GM18499 (cell line): Measurements from ENCODE around the gene UFSP2.
"Not testable (repeated sequence)": the region's sequence is repeated elsewhere in the genome, so short reads cannot be mapped to it uniquely, and the experiment has no call there.

Source experiments
- ATAC-seq: cut with Tn5 transposase; IDR thresholded peaks from one replicate; pipeline ENCODE4 v1.9.1; 2021; ENCODE audit warnings: moderate number of reproducible peaks; ENCODE audit not compliant: insufficient read depth, unreplicated experiment

UFSP2 gene

GRCh38 chr4:185387957-185388356 is 37.8 kb downstream of the UFSP2 start:
- ATAC-seq = no peak

GRCh38 chr4:185384930-185385331 is 40.8 kb downstream of the UFSP2 start:
- ATAC-seq = no peak

- ATAC-seq = no peak
Measured at GRCh38 chr4:185384061-185384460, 41.7 kb downstream of the UFSP2 start.

GRCh38 chr4:185383451-185383850 is 42.3 kb downstream of the UFSP2 start:
- no peak for ATAC-seq

GRCh38 chr4:185382754-185383153 is 43.0 kb downstream of the UFSP2 start:
- ATAC-seq = no peak

GRCh38 chr4:185381288-185382196 is 44.2 kb downstream of the UFSP2 start:
- no peak for ATAC-seq

GRCh38 chr4:185380320-185380719 is 45.4 kb downstream of the UFSP2 start:
- ATAC-seq = no peak

- ATAC-seq = no peak
Measured at GRCh38 chr4:185379326-185380295, 46.2 kb downstream of the UFSP2 start.

GRCh38 chr4:185378264-185378663 is 47.5 kb downstream of the UFSP2 start:
- no peak for ATAC-seq

- ATAC-seq = no peak
Measured at GRCh38 chr4:185374573-185374972, 51.2 kb downstream of the UFSP2 start.

- no peak for ATAC-seq
Measured at GRCh38 chr4:185374027-185374426, 51.7 kb downstream of the UFSP2 start.

GRCh38 chr4:185371702-185372101 is 54.1 kb downstream of the UFSP2 start:
- ATAC-seq = no peak

GRCh38 chr4:185370268-185370949 is 55.4 kb downstream of the UFSP2 start:
- no peak for ATAC-seq

- no peak for ATAC-seq
Measured at GRCh38 chr4:185369731-185370130, 56.0 kb downstream of the UFSP2 start.

- ATAC-seq = no peak
Measured at GRCh38 chr4:185364886-185365285, 60.9 kb downstream of the UFSP2 start.

GRCh38 chr4:185363251-185363650 is 62.5 kb downstream of the UFSP2 start:
- ATAC-seq = no peak

- not testable (repeated sequence) for ATAC-seq
Measured at GRCh38 chr4:185362570-185362969, 63.2 kb downstream of the UFSP2 start.

GRCh38 chr4:185361872-185362271 is 63.9 kb downstream of the UFSP2 start:
- ATAC-seq = no peak

- no peak for ATAC-seq
Measured at GRCh38 chr4:185359767-185360446, 65.9 kb downstream of the UFSP2 start.

- no peak for ATAC-seq
Measured at GRCh38 chr4:185358959-185359358, 66.8 kb downstream of the UFSP2 start.
